ENCODE measurements around the gene TPD52L2.
"Not testable (repeated sequence)": the region's sequence is repeated elsewhere in the genome, so short reads cannot be mapped to it uniquely, and the experiment has no call there.

TPD52L2 gene

DNA sequence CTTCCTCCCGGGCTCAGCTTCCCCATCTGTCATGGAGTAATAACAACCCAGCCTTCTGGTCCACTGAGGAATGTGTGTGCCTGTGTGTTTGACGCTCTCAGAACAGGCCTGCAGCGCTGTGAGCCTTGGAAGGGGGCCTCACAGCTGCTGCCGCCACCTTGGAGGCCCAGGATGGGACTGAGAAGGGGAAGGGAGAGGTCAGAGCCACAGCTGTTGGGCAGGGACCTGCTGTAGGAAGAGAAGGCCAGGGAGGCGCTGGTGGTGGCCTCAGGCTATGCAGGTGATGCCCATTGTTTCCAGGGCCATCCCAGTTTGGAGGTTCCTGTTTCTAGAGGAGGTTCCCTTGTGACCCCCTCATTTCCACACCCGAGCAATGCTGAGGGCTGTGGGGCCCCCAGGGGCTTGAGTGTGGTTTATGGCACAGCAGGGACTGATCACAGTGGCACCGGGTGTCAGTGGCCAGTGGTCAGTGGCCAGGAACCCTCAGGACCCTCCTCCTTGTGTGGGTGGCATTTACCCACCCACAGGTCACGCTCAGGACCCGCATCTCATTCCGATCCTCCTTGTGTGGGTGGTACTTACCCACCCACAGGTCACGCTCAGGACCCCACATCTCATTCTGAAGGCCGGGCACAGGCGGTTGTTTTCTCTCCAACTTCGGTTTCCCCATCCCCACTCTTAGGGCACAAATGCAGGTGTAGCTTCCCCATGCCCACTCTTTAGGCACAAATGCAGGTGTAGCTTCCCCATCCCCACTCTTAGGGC, 14.0 kb downstream of the TPD52L2 start:
- DNase-seq (ENCODE audit: low read depth in 1 of 2, low spot score in 1 of 2), result no peak

DNA sequence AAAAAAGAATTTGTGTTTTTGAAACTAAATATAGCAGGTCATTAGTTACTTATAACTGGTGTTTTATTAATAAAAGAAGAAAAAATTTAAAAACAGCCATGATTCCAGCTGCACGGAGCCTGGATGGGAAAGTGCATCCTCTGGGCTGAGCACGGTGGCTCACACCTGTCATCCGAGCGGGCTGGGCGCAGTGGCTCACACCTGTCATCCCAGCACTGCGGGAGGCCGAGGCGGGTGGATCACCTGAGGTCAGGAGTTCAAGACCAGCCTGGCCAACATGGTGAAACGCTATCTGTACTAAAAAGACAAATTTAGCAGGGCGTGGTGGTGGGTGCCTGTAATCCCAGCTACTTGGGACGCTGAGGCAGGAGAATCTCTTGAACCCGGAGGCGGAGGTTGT, 15.8 kb downstream of the TPD52L2 start:
- not testable (repeated sequence) for DNase-seq (ENCODE audit: low read depth in 1 of 2, low spot score in 1 of 2)

DNA sequence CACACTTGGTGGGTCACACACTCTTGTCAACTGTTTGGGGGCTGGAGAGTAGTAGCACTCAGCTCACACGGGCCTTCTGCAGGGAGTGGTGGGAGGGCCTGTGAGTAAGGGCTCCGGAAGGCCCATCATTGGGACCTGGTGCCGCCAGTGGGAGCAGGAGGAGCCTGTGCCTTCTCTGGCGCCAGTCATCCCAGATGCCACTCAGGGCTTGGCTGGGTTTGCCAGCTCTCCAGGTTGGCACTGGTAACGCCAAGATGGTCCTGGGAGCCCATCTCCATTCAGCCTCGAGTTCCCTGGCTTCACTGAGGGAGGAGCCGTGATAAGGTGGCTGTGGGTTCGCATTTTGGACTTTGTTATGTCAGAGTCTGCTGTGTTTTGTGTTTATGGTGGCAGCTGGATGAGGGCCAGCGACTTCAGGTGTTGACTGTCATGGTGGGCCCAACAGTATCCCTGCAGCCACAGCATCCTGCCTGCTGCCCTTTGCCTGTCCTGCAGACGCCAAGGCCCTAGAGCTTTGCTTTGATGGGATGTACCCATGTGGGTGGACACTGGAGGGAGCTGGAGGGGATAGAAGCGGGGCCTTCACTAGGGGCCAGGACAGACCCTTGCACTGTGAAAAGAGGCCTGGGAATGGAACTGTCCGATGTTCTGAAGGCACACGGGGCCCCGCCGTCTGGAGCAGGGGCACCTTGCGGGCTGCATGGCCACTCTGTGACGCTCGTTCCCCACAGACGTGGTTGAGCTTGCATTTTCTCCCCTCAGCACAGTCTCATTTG, 16.6 kb downstream of the TPD52L2 start:
- no peak for DNase-seq (ENCODE audit: low read depth in 1 of 2, low spot score in 1 of 2)

DNA sequence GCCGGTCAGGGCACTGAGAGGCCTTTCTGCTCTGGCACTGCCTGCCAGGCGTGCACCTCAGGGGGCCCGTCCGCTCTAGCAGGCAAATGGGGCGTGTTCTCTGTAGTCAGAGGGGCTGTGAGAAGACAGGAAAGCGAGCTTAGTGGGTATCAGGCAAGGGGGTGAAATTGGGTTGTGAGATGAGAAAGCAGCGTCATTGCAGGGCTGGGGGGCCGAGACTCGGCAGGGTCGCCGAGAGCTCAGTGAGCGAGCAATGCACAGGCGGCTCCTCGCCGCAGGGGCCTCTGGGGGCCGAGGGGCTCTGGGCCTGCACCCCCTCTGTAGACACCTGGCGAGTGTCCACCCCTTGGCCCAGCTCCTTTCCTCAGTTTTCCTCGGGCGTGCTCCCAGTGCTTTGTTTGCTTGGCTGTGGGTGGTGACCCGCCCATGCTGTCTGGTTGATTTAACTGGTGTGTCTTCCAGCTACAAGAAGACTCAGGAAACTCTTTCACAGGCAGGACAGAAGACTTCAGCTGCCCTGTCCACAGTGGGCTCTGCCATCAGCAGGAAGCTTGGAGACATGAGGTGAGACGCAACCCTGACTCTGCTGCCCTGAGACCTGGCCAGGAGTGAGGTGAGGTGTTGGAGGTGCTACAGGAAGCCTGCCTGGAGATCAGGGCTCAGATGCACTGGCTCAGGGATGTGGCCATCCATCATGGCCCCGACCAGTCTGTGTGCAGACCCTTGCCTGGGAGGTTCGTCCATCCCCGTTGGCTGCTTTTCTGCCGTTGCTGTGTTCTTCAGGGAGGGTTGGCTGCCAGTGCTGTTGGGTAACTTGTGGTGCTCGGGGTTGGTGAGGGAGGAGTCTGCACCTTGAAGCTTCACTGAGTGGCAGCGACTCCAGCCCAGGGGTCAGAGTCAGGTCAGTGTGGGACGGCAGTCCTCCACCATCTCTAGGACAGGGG, 17.5 kb downstream of the TPD52L2 start:
- no peak for DNase-seq (ENCODE audit: low read depth in 1 of 2, low spot score in 1 of 2)

DNA sequence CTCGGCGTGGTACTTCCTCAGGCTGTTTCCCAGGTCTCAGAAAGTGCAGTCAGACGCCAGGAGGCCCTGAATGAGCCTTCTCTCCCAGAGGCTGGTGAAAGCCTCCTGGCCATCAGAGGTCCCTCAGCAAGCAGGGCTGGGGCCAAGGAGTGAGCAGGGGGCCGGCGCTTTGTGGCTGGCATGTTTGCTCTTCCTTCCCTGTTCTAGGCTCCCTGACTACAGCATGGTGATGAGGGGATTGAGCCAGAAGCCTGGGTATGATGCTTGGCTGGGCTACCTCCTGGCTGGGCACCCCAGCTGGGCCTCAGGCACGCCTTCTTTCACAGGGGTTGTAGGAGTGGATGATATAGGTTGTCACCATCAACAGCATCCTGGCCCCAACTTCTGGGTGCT, 18.1 kb downstream of the TPD52L2 start:
- no peak for DNase-seq (ENCODE audit: low read depth in 1 of 2, low spot score in 1 of 2)

DNA sequence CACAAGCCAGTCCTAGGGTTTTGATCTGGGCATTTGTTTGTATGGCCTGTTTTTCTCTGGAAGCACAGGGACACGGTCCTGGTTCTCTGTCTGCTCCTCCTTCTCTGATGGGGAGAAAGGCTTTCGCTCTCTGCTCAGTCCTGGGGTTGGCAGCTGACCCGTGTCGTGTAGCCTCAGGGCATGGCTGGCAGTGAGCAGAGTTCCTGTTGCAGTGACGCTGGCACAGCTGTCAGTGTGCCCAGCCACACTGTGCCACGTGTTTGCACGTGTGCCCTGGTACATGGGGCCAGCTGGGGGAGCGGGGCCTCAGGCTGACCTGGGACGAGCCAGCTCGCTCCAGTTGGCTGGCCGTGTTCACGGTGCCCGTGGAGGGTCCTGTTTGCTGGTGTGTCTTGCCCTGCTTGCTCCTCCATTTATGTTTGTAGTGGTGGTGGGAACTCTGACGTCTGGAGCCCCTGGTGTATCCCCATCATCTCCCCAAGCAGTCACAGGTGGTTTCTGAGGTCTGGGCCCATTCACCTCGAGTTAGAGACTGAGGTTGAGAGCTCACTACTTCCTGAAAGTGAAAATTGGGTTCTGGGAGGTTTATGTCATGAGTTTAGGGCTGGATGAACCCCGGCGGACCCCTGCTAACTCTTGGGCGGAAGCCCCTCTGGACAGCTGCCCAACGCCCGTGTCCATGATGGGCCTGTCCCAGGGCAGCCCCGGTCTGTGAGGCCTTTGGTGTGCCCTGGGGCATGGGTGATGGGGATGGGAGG, 19.6 kb downstream of the TPD52L2 start:
- no peak for DNase-seq (ENCODE audit: low read depth in 1 of 2, low spot score in 1 of 2)

DNA sequence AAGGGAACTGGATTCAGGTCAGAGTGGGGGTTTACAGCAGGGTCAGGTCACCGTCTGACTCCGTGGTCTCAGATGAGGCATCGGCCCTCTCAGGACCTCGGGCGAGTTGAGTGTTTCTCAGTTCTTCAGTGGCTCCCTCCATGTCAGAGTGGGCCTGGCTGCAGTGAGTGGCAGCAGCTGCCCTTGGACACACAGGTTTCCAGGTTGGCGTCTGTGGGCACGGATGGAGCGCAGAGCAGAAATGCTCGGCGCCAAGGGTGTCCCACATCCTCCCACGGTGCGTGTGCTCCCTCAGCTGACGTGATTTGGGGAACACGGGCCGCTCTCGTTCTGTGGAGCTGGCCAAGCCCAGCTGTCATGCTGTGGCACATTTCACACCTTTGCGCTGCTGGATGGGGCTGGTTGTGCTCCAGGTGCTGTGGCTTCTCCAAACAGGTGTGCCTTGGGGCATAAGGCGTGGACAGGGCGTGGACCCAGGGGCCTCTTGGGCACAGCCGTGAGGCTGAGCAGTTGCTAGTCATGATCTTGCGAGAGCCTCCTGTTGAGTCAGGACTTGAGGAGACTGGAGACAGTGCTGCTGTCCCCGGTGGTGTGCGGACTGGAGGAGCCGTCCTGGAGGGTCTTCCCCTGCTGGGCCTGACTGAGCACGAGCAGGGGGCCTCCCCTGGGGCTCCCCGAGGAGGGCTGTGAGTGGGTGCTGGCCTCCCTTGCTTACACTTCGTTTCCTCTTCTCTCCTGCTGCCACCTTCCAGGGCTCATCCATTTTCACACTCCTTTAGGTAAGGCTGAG, 20.4 kb downstream of the TPD52L2 start:
- DNase-seq (ENCODE audit: low read depth in 1 of 2, low spot score in 1 of 2), result no peak

DNA sequence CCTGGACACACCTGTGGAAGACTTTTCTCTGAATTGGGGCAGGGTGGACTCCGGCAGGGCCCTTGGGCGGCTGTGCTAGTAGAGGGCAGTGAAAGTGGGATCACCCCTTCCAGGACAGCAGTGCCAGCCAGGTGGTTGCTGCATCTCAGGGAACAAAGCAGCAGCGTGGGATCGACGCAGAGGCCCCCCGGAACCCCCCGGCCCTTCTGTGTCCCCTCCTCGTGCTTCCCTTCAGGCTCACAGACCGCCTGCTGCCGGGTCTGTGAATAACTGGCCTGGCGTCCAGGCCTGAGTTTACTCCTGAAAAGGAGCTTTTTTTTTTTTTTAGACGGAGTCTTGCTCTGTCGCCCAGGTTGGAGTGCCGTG, 21.0 kb downstream of the TPD52L2 start:
- DNase-seq (ENCODE audit: low read depth in 1 of 2, low spot score in 1 of 2), result no peak

DNA sequence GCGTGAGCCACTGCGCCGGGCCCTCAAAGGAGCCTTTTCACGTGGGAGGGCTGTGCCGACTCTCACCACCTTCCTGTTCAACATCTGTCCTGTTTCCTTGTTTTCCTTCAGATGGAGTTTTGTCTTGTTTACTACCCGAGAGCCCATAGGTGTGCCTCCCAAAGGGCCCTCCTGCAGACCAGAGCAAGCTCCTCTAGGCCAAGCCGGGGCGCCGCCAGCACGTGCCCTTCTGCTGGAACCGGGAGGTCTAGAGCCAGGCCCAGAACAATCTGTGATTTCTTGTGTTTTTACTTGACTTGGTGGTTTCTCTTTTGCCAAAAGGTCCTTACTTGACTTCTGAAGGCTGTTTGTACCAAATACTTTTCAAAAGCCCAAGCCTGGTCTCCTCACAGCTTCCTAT, 21.9 kb downstream of the TPD52L2 start:
- DNase-seq (ENCODE audit: low read depth in 1 of 2, low spot score in 1 of 2), result no peak

DNA sequence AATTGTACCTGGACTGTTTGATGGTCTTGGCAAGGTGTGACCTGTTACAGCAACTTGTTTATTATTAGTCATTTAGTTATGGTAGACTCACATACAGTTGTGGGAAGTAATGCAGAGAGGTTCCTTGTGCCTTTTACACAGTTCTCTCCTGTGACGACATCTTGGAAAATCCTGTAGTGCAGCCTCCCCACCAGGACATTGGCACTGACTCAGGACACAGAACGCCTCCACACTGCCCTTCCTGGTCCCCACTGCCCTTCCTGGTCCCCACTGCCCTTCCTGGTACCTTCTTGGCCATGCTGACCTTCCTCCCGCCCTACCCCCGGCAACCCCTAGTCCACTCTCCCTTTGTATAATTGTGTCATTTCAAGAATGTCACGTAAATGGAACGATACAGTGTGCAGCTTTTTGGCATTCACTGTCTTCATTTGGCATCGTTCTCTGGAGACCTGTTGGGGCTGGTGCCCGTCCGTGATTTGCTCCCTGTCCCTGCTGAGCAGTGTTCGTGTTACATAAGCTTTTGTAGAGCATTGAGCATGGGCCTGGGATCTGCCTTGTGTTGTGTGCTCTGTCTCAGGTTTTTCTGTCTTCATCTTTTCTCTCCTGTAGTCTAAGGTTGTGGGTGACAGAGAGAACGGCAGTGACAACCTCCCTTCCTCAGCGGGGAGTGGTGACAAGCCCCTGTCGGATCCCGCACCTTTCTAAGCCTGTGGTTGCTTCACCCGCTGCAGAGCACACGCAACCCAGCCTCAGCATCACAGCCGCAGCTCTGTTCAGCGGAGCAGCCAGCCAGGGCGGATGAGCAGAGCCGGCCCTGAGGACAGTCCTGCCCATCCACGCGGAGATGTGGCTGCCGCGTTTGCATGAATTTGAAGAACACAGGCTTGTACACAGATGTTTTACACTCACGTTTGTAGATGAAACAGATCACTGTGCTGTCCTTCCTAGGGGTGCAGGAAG, 24.5 kb downstream of the TPD52L2 start:
- DNase-seq (ENCODE audit: low read depth in 1 of 2, low spot score in 1 of 2), result no peak

DNA sequence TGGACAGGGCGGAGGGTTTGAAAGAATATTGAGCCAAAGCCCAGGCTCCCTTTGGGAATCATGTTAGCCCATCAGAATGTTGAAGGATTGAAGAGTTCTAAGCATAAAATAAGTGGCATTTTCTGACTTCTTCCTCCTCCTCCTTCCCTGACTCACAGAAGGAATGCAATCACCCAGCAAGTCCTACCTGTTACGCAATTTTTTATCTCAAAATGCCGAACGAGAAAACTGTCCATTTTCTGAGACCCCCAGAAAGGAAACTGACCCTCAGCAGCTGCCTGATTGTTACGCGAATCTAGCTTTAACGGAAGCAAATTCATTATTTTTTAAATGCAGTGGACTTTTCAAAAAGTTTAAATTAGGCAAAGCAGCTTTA, 25.1 kb downstream of the TPD52L2 start:
- DNase-seq (ENCODE audit: low read depth in 1 of 2, low spot score in 1 of 2), result no peak

DNA sequence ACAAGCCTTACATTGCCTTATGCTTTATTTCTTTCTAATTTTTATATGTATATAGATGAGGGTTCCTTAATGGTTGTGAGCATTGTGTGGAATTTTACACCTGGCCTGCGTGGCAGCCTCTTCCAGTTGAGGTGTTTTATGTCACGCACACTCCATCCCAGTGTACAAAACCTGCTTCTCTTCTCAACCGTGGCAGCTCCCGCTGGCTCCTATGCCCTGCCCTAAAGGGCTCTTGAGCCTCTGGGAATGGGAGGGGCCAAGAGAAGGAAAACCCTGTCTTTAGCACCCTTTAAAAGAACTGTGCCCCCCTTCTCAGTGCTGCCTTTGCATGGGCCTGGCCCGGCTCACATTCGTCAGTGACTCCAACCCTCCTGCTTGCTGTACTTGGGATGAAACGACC, 25.5 kb downstream of the TPD52L2 start:
- no peak for DNase-seq (ENCODE audit: low read depth in 1 of 2, low spot score in 1 of 2)

DNA sequence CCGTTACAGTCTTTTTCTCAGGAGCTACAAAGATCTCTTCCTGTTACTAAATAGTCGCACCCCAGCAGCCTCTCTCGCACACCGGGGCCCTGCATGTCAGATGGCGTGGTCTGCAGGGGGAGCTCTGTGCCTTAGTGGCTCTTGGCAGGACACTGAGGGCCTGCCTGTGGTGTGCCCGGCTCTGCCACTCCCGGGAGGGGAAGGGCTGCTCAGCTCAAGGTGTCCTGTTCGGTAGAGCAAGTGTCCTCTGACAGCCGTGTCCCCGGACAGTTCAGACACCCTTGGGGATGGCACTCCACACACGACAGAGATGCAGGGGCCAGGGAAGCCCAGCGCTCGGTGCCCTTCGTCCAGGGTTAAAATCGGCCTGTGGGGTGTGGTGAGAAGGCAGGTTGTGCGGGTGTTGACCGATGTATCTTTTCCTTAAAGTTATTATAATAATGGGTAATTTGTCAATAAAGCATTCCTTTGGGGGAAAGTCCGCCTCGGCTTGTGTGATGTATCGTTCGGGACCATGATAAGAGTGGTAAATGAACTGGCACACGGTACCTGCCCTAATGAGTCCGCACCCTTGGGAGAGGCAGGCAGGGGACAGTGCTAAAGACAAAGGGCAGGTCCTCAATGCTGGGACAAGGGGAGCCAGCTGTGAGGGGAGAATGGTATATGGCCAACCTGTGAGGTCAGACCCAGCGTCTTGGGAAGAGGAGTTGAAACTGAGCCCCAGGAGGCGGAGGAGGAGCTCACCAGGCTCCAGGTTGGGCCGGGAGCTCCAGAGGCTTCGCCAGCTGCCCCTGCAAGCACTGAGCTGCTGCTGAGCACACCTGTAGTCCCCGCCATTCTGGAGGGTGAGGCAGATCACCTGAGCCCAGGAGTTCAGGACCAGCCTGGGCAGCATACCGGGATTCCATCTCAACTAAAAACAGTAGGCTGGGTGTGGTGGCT, 26.3 kb downstream of the TPD52L2 start:
- no peak for DNase-seq (ENCODE audit: low read depth in 1 of 2, low spot score in 1 of 2)

DNA sequence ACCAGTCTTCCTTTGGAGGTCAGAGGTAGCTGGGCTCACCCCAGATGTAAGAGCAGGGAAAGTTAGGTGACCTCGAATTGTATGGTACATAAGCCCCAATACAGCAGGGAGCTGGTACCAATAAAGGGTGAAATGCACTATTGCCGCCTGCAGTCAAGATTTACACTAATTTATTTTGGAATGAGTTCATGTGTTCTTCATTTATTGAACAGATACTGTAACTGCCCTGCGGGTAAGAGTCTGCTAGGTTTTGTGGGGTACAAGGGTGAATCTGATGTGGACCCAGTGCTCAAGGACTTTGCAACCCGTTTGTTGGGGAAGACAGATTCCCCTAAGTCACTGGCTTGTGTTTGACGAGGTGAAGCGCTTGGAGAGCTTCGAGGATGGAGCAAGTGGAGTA, 27.3 kb downstream of the TPD52L2 start:
- no peak for DNase-seq (ENCODE audit: low read depth in 1 of 2, low spot score in 1 of 2)

DNA sequence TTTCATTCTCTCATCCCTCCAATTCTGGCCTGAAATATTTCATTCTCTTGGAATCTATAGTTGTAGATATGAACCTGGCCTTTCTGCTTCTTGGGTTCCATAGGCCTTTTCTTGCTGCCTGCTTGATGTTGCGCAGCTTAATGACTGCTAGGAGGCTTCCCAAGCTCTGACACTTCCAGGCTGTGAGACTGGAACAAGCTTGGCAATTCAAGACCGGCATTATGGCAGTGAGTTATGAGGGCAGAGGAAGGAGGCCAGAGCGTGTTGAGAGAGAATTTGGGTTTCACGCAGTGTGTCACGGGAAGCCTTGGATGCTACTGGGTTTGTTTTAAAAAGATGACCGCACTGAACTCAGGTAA, 28.9 kb downstream of the TPD52L2 start:
- DNase-seq (ENCODE audit: low read depth in 1 of 2, low spot score in 1 of 2), result no peak

DNA sequence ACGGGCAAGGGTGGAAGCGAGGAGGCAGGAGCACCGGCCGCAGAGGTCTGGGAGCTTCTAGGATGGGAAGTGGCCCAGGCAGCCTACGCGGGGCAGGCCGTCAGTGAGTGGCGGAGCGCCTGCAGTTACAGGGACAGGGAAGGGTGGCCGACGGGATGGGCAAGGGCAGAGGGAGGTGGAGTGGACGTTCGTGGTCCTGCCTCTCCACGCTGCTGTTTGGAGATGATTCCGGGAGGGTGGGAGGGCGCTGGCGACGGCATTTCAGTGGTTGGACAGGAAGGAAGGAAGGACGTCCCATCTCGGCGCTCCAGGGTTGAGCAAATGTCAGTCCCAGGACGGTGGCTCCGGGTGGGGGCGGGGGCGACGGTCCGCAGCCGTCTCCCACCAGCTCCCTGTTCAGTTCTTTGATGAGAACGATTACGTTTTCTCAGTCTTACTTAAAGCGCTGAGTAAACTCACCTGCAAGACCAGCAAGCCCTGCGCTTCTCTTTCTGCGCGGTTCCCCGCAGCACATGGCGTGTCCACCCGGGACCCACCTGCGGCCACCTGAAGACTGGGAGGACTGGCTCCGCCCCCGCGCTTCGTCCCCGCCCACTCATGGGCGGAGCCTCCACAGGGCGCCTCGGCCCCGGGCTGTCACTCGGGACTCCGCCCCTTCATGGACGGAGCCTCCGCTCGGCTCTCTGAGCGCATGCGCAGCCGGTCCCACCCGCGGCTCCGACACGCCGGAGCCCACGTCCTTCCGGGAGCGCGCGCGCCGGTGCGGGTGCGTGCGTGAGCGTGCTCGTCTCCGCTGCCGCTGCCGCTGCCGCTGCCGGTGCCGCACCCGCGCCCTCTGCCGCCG, 29.5 kb downstream of the TPD52L2 start, which contains the start of gene DNAJC5:
Gene DNAJC5 (plus strand): TSS at position 769 of the 844 bp plus-strand sequence. CDS start 33,220 bp downstream, outside the sequence.
- peak; percentile 90 to 93 for DNase-seq (ENCODE audit: low read depth in 1 of 2, low spot score in 1 of 2)

Data from activated CD4-positive, alpha-beta T cell treated with anti-CD3 and anti-CD28 coated beads, Interleukin-2, amount 50 U/mL, for 24 hours (primary cell).